Measurements from ENCODE around the gene OR10A6.

OR10A6 gene

GRCh38 chr11:7918141-7918540 lies 12.9 kb downstream of the OR10A6 start:
- in situ Hi-C loops (cut with HindIII; ENCODE audit: low sequenced_read_pairs): no loop called here
- no peak for TF ChIP-seq CTCF (IDR thresholded peaks at IDR 0.05; ENCODE audit: low read depth, low read length)
- DNase-seq (ENCODE audit: low read depth, low spot score): no peak
- no peak overlapping the region for H3K4me3 ChIP-seq (ENCODE audit: low read depth, low read length)

GRCh38 chr11:7911011-7911410 lies 20.1 kb downstream of the OR10A6 start:
- DNase-seq (ENCODE audit: low read depth, low spot score): no peak
- H3K4me3 ChIP-seq (ENCODE audit: low read depth, low read length): no peak overlapping the region
- in situ Hi-C loops (cut with HindIII; ENCODE audit: low sequenced_read_pairs): no loop called here
- no peak for TF ChIP-seq CTCF (IDR thresholded peaks at IDR 0.05; ENCODE audit: low read depth, low read length)

GRCh38 chr11:7910286-7910788 lies 20.7 kb downstream of the OR10A6 start:
- no peak for TF ChIP-seq CTCF (IDR thresholded peaks at IDR 0.05; ENCODE audit: low read depth, low read length)
- no peak for DNase-seq (ENCODE audit: low read depth, low spot score)
- in situ Hi-C loops (cut with HindIII; ENCODE audit: low sequenced_read_pairs): no loop called here

GRCh38 chr11:7909585-7910285 lies 21.3 kb downstream of the OR10A6 start:
- TF ChIP-seq CTCF (IDR thresholded peaks at IDR 0.05; ENCODE audit: low read depth, low read length): no peak
- in situ Hi-C loops (cut with HindIII; ENCODE audit: low sequenced_read_pairs): no loop called here
- H3K4me3 ChIP-seq (ENCODE audit: low read depth, low read length): no peak overlapping the region
- DNase-seq (ENCODE audit: low read depth, low spot score): no peak

More at GRCh38 chr11:7910286-7910788, 20.7 kb downstream of the OR10A6 start:
- H3K4me3 ChIP-seq (ENCODE audit: low read depth, low read length): no peak overlapping the region

GRCh38 chr11:7907121-7907520 lies 23.9 kb downstream of the OR10A6 start:
- in situ Hi-C loops (cut with HindIII; ENCODE audit: low sequenced_read_pairs): no loop called here
- no peak for DNase-seq (ENCODE audit: low read depth, low spot score)
- no peak for TF ChIP-seq CTCF (IDR thresholded peaks at IDR 0.05; ENCODE audit: low read depth, low read length)
- no peak overlapping the region for H3K4me3 ChIP-seq (ENCODE audit: low read depth, low read length)

GRCh38 chr11:7906481-7906880 lies 24.6 kb downstream of the OR10A6 start:
- no peak overlapping the region for H3K4me3 ChIP-seq (ENCODE audit: low read depth, low read length)
- no peak for TF ChIP-seq CTCF (IDR thresholded peaks at IDR 0.05; ENCODE audit: low read depth, low read length)
- DNase-seq (ENCODE audit: low read depth, low spot score): no peak
- in situ Hi-C loops (cut with HindIII; ENCODE audit: low sequenced_read_pairs): no loop called here
